GM12878 (cell line): ENCODE results near the gene ZBTB38. TPM values are rescaled to one million over a fixed set of nuclear protein-coding genes. Genes with fewer than 3 reads are reported as not detected.
A peak's percentile ranks its signal among the peaks of the same experiment; 100 is the strongest.

Experiments
- ATAC-seq: fragments of 200-7000 bp; cut with Tn5 transposase; 3 replicates; pipeline ENCODE4 v1.9.1; 2020; ENCODE audit warnings: mild to moderate bottlenecking, moderate library complexity
- BruUV-seq: library from RNA; stranded (reverse); fragments of 400-500 nt; replicated peaks from 2 replicates; lab custom pipeline; 2021; lab: Mats Ljungman, UMichigan
- CTCF ChIA-PET: fragments of 300-600 bp; sonication (Branson Sonifier 250); formaldehyde crosslinking; extraction: SDS; loops from one replicate; lab custom pipeline; 2021; ENCODE audit warnings: inconsistent platforms; lab: Yijun Ruan, JAX
- POLR2A ChIA-PET: fragments of 350-600 bp; formaldehyde crosslinking; extraction: SDS; loops from one replicate; lab custom pipeline; 2021; ENCODE audit warnings: inconsistent platforms; lab: Charles Lee
- RAD21 ChIA-PET: fragments of 300-600 bp; sonication (Branson Sonifier 250); formaldehyde crosslinking; loops from one replicate; lab custom pipeline; 2023; ENCODE audit warnings: antibody characterized with exemption; ENCODE audit not compliant: unreplicated experiment; lab: Charles Lee
- SMC1A ChIA-PET: fragments of 300-600 bp; sonication (Branson Sonifier 250); formaldehyde crosslinking; loops from one replicate; lab custom pipeline; 2023; ENCODE audit not compliant: unreplicated experiment, uncharacterized antibody; lab: Charles Lee
- DNase-seq: peaks from one replicate; pipeline ENCODE4 v3.0.0-alpha.2; 2011; ENCODE audit warnings: low read depth, low spot score
- FAIRE-seq: peaks from 3 replicates; lab custom pipeline; 2011; peaks lifted over from hg19 to GRCh38; lab: Jason Lieb, UNC
- H2AFZ ChIP-seq: 2 replicates; pipeline ENCODE4 v1.6.0; 2011; ENCODE audit warnings: low read depth, low read length, control low read depth; ENCODE audit not compliant: control insufficient read depth
- H3K27ac ChIP-seq: 2 replicates; pipeline ENCODE4 v1.5.1; 2011; ENCODE audit warnings: control low read depth; ENCODE audit not compliant: control insufficient read depth, insufficient read depth
- H3K27me3 ChIP-seq, 2 experiments: replicated peaks in 1 of 2; 2 replicates each; pipeline versions ENCODE4 v1.6.0 to v1.6.1; 2011; ENCODE audit warnings: low read length in 1 of 2; ENCODE audit not compliant: control insufficient read depth in 2 of 2, insufficient read depth in 2 of 2
- H3K36me3 ChIP-seq, 2 experiments: 2 replicates each; pipeline ENCODE4 v1.5.1; 2011; ENCODE audit warnings: low read length in 1 of 2; ENCODE audit not compliant: control insufficient read depth in 2 of 2, insufficient read depth in 2 of 2
- H3K4me1 ChIP-seq: 2 replicates; pipeline ENCODE4 v1.6.1; 2011; ENCODE audit warnings: mild to moderate bottlenecking, low read length, moderate library complexity, mixed read lengths; ENCODE audit not compliant: control insufficient read depth, insufficient read depth
- H3K4me2 ChIP-seq: 2 replicates; pipeline ENCODE4 v1.6.0; 2011; ENCODE audit warnings: control low read depth; ENCODE audit not compliant: control insufficient read depth, insufficient read depth
- H3K4me3 ChIP-seq: fragments of 200-600 bp; sonication (generic); 2 replicates; pipeline ENCODE4 v1.5.1; 2016
- H3K79me2 ChIP-seq: 2 replicates; pipeline ENCODE4 v1.6.0; 2011; ENCODE audit warnings: low read length; ENCODE audit not compliant: control insufficient read depth, insufficient read depth
- H3K9ac ChIP-seq: 2 replicates; pipeline ENCODE4 v1.8.0; 2011; ENCODE audit warnings: low read length, control low read depth, mixed read lengths; ENCODE audit not compliant: control insufficient read depth, insufficient read depth
- H3K9me3 ChIP-seq: replicated peaks from 3 replicates; pipeline ENCODE4 v1.5.1; 2011; ENCODE audit warnings: mild to moderate bottlenecking, low read length; ENCODE audit not compliant: control insufficient read depth, insufficient read depth
- H4K20me1 ChIP-seq: 2 replicates; pipeline ENCODE4 v1.6.0; 2011; ENCODE audit not compliant: control insufficient read depth, insufficient read depth
- ASH2L ChIP-seq: fragments of 300-600, 200-600 bp; sonication (generic); IDR thresholded peaks from 2 replicates; pipeline ENCODE4 v1.6.1; 2017; ENCODE audit warnings: low read depth, mild to moderate bottlenecking, borderline replicate concordance
- CEBPB ChIP-seq, 2 experiments: fragments of 150-350 bp in 1 of 2; IDR thresholded peaks; 2 replicates each; pipeline ENCODE4 v1.6.1; 2012 to 2014; ENCODE audit warnings: low read depth in 2 of 2, low read length in 2 of 2, borderline replicate concordance in 1 of 2, inconsistent platforms in 1 of 2
- CHD4 ChIP-seq: fragments of 200-600 bp; sonication (generic); IDR thresholded peaks from 2 replicates; pipeline ENCODE4 v1.6.1; 2016; ENCODE audit warnings: mild to moderate bottlenecking
- CREB1 ChIP-seq: IDR thresholded peaks from 2 replicates; pipeline ENCODE4 v1.6.1; 2012; ENCODE audit warnings: low read depth, mild to moderate bottlenecking, inconsistent platforms
- EZH2 ChIP-seq: IDR thresholded peaks from 2 replicates; pipeline ENCODE4 v1.6.1; 2012; ENCODE audit warnings: low read depth, mild to moderate bottlenecking, control low read depth, inconsistent platforms, low read length, borderline replicate concordance; ENCODE audit not compliant: control insufficient read depth
- NFYB ChIP-seq: IDR thresholded peaks from 2 replicates; pipeline ENCODE4 v1.6.1; 2011; ENCODE audit warnings: low read depth, mild to moderate bottlenecking, low read length, improper control_type of control experiment, moderate library complexity; ENCODE audit not compliant: insufficient read depth
- RCOR1 ChIP-seq: conservative IDR thresholded peaks from 2 replicates; pipeline ENCODE4 v1.6.1; 2012; ENCODE audit warnings: low read depth, low read length, improper control_type of control experiment
- SIN3A ChIP-seq: IDR thresholded peaks from 2 replicates; pipeline ENCODE4 v1.6.1; 2012; ENCODE audit warnings: low read depth, low read length, improper control_type of control experiment
- SMAD5 ChIP-seq: IDR thresholded peaks from 2 replicates; pipeline ENCODE4 v1.6.1; 2016; ENCODE audit warnings: antibody characterized with exemption, low read depth
- SP1 ChIP-seq: IDR thresholded peaks from one replicate; pipeline ENCODE4 v1.6.1; 2011; ENCODE audit warnings: low read depth, low read length
- TCF3 ChIP-seq: IDR thresholded peaks from 2 replicates; pipeline ENCODE4 v1.6.1; 2012; ENCODE audit warnings: low read depth, mild to moderate bottlenecking, low read length, borderline replicate concordance; ENCODE audit not compliant: insufficient read depth
- ZNF24 ChIP-seq: fragments of 450-650 bp; IDR thresholded peaks from 2 replicates; pipeline ENCODE4 v1.6.1; 2017; ENCODE audit warnings: antibody characterized with exemption, mild to moderate bottlenecking
- ZNF384 ChIP-seq: IDR thresholded peaks from 2 replicates; pipeline ENCODE4 v1.6.1; 2012; ENCODE audit warnings: low read depth, mild to moderate bottlenecking, low read length, improper control_type of control experiment, borderline replicate concordance
- WGBS: methylation state at CpG from one replicate; pipeline ENCODE4 v1.1.6; 2016; ENCODE audit warnings: low lambda C conversion rate; ENCODE audit not compliant: insufficient replicate concordance, insufficient coverage; ENCODE audit errors: missing lambda C conversion rate; 5-methylcytosine and 5-hydroxymethylcytosine counted together
- in situ Hi-C: fragments of 300-500 bp; cut with MboI; formaldehyde crosslinking; loops from 9 replicates; pipeline ENCODE4 v1.14.3; 2018; ENCODE audit warnings: mixed read lengths
- intact Hi-C: fragments of 100-400 bp; cut with micrococcal nuclease; formaldehyde crosslinking; loops from one replicate; pipeline ENCODE4 v1.14.2; 2022; ENCODE audit not compliant: unreplicated experiment
- polyA plus RNA-seq, 11 experiments: library from polyadenylated mRNA; depleted of rRNA in 4 of 11; unstranded in 6 of 11; stranded (reverse) in 5 of 11; fragments of >200 nt; fragmentation: Nextera tagmentation in 4 of 11; fragmentation: Illumina TruSeq in 1 of 11; extraction: Ambion mirVana in 4 of 11; extraction: Trizol in 1 of 11; gene quantifications; 1 replicate in 1 of 11; 2 replicates in 10 of 11; pipeline versions ENCODE4 v1.2.1 to v1.2.3, GENCODE V29; 2011 to 2016; ENCODE audit warnings: inconsistent platforms in 2 of 11, missing spikeins in 2 of 11, low read depth in 1 of 11
- total RNA-seq, 4 experiments: library from RNA; depleted of rRNA in 3 of 4; stranded (reverse); fragments of >200 nt in 3 of 4; fragmentation: Illumina TruSeq in 1 of 4; extraction: Trizol in 1 of 4; gene quantifications; 2 replicates each; pipeline versions ENCODE4 v1.2.1 to v1.2.3, GENCODE V29; 2013 to 2021
- TF ChIP-seq, protein P1 (sequence below): IDR thresholded peaks from 2 replicates; pipeline ENCODE4 v1.6.1; 2011; ENCODE audit warnings: low read depth, low read length, improper control_type of control experiment, borderline replicate concordance
- TF ChIP-seq, protein P2 (sequence below): fragments of 450-650 bp; IDR thresholded peaks from 2 replicates; pipeline ENCODE4 v1.6.1; 2016; ENCODE audit warnings: mild to moderate bottlenecking
- TF ChIP-seq, protein P3 (sequence below): IDR thresholded peaks from 2 replicates; pipeline ENCODE4 v1.6.1; 2012; ENCODE audit warnings: improper control_type of control experiment, low read depth, low read length; ENCODE audit not compliant: insufficient replicate concordance

Gene ZBTB38
- total and polyA plus RNA-seq, 10 of the 15 experiments (the other 5 are each of a cell fraction or from before 2014, with no cell fraction given): 34.2 to 115 (median 88.6) TPM

DNA sequence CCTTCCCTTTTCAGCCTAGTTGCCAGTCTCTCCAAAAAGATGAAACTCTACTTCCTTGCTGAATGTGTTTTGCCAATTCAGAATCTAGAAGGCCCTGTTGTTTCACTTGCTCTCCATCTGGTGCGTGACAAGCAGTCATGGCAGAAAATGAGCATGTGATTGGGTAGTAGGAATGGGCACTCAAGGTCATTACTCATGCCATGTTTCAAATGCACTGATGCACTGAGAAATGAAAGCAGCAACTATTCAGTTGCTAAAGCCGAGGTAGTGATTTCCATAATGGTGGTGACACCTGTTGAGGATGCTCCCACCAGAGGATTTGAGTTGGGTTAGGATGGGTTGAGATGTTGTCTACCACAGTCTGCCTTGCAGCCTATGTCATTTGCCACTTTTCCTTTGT lies 12.7 kb downstream of the ZBTB38 start:
- intact Hi-C loops (no loop called here), in situ Hi-C loops (no loop called here)
- ChIA-PET RAD21 (interaction anchor here (1.0 to 14.4 kb wide), 11 partner anchors 8 to 76 kb away, joined by 3 to 387 read pairs (median 4); no protein-coding TSS in a partner anchor), POLR2A (interaction anchor here (0.6 to 18.5 kb wide), 9 partner anchors 7 to 594 kb away, joined by 3 to 453 read pairs (median 4); no protein-coding TSS in a partner anchor), SMC1A (interaction anchor here (1.1 to 19.8 kb wide), 13 partner anchors 8 to 69 kb away, joined by 3 to 573 read pairs (median 10); no protein-coding TSS in a partner anchor), CTCF (interaction anchor here (1.0 to 7.0 kb wide), 6 partner anchors 9 to 60 kb away, joined by 3 to 87 read pairs (median 11); no protein-coding TSS in a partner anchor)
- no TSS peak for BruUV-seq
- Histone ChIP-seq H3K9ac (peak overlapping the region; percentile 70), H3K4me1 (peaks cover 69% of the 10 kb centered on the region), H3K79me2 (peaks cover 61% of the 10 kb centered on the region), H4K20me1 (no peaks in the 10 kb centered on the region), H3K27ac (peak overlapping the region; percentile 94), H3K36me3 (no peaks in the 10 kb centered on the region), H3K4me2 (peak overlapping the region; percentile 70), H2AFZ (0 out of 2 replicates have a peak overlapping the region, but pooled peaks have one; percentile 3), H3K27me3 (no peaks in the 10 kb centered on the region), H3K4me3 (no peak overlapping the region; the same call in 1 of the 2 replicates), H3K9me3 (no peaks in the 10 kb centered on the region; the same call in 2 of the 3 replicates)
- FAIRE-seq: no peak
- WGBS: 3% methylated on average over 2 of the region's 2 CpGs
- peak; percentile 95 for DNase-seq
- peak; percentile 62 for ATAC-seq
- TF ChIP-seq, protein P1, sequence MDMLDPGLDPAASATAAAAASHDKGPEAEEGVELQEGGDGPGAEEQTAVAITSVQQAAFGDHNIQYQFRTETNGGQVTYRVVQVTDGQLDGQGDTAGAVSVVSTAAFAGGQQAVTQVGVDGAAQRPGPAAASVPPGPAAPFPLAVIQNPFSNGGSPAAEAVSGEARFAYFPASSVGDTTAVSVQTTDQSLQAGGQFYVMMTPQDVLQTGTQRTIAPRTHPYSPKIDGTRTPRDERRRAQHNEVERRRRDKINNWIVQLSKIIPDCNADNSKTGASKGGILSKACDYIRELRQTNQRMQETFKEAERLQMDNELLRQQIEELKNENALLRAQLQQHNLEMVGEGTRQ: no peak
- TF ChIP-seq CREB1: no peak
- TF ChIP-seq ZNF24: no peak
- TF ChIP-seq SIN3A: no peak
- TF ChIP-seq TCF3: peak; percentile 75; the same call in 1 of the 2 replicates
- no peak for TF ChIP-seq RCOR1
- no peak for TF ChIP-seq ASH2L
- TF ChIP-seq, protein P2, sequence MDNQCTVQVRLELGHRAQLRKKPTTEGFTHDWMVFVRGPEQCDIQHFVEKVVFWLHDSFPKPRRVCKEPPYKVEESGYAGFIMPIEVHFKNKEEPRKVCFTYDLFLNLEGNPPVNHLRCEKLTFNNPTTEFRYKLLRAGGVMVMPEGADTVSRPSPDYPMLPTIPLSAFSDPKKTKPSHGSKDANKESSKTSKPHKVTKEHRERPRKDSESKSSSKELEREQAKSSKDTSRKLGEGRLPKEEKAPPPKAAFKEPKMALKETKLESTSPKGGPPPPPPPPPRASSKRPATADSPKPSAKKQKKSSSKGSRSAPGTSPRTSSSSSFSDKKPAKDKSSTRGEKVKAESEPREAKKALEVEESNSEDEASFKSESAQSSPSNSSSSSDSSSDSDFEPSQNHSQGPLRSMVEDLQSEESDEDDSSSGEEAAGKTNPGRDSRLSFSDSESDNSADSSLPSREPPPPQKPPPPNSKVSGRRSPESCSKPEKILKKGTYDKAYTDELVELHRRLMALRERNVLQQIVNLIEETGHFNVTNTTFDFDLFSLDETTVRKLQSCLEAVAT: no peak
- TF ChIP-seq EZH2: no peak
- TF ChIP-seq, protein P3, sequence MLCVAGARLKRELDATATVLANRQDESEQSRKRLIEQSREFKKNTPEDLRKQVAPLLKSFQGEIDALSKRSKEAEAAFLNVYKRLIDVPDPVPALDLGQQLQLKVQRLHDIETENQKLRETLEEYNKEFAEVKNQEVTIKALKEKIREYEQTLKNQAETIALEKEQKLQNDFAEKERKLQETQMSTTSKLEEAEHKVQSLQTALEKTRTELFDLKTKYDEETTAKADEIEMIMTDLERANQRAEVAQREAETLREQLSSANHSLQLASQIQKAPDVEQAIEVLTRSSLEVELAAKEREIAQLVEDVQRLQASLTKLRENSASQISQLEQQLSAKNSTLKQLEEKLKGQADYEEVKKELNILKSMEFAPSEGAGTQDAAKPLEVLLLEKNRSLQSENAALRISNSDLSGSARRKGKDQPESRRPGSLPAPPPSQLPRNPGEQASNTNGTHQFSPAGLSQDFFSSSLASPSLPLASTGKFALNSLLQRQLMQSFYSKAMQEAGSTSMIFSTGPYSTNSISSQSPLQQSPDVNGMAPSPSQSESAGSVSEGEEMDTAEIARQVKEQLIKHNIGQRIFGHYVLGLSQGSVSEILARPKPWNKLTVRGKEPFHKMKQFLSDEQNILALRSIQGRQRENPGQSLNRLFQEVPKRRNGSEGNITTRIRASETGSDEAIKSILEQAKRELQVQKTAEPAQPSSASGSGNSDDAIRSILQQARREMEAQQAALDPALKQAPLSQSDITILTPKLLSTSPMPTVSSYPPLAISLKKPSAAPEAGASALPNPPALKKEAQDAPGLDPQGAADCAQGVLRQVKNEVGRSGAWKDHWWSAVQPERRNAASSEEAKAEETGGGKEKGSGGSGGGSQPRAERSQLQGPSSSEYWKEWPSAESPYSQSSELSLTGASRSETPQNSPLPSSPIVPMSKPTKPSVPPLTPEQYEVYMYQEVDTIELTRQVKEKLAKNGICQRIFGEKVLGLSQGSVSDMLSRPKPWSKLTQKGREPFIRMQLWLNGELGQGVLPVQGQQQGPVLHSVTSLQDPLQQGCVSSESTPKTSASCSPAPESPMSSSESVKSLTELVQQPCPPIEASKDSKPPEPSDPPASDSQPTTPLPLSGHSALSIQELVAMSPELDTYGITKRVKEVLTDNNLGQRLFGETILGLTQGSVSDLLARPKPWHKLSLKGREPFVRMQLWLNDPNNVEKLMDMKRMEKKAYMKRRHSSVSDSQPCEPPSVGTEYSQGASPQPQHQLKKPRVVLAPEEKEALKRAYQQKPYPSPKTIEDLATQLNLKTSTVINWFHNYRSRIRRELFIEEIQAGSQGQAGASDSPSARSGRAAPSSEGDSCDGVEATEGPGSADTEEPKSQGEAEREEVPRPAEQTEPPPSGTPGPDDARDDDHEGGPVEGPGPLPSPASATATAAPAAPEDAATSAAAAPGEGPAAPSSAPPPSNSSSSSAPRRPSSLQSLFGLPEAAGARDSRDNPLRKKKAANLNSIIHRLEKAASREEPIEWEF: no peak
- TF ChIP-seq CEBPB (IDR thresholded peaks at IDR 0.05; ENCODE audit: borderline replicate concordance in 1 of 2, low read depth in 2 of 2, low read length in 2 of 2): no peak
- TF ChIP-seq SP1: no peak
- no peak for TF ChIP-seq ZNF384
- TF ChIP-seq NFYB: no peak
- no peak for TF ChIP-seq CHD4
- TF ChIP-seq SMAD5: peak; percentile 23; the same call in 1 of the 2 replicates
